H1 (cell line): ENCODE results near the gene SGMS1. TPM values are rescaled to one million over a fixed set of nuclear protein-coding genes. Genes with fewer than 3 reads are reported as not detected.
A peak's percentile ranks its signal among the peaks of the same experiment; 100 is the strongest.
"Not testable (repeated sequence)": the region's sequence is repeated elsewhere in the genome, so short reads cannot be mapped to it uniquely, and the experiment has no call there.

Experiments used
- CTCF ChIA-PET: fragments of 300-600 bp; sonication (Branson Sonifier 250); formaldehyde crosslinking; loops from one replicate; lab custom pipeline; 2021; ENCODE audit not compliant: partially characterized antibody; lab: Charles Lee
- POLR2A ChIA-PET: fragments of 300-600 bp; sonication (Branson Sonifier 250); formaldehyde crosslinking; loops from one replicate; lab custom pipeline; 2021; ENCODE audit warnings: inconsistent platforms; ENCODE audit not compliant: partially characterized antibody; lab: Charles Lee
- DNase-seq, 2 experiments: peaks; one replicate each; pipeline versions ENCODE4 v3.0.0 to v3.0.0-alpha.2; 2010 to 2022; ENCODE audit warnings: low spot score in 2 of 2, low read depth in 1 of 2, mixed read lengths in 1 of 2
- FAIRE-seq: peaks from 2 replicates; lab custom pipeline; 2011; peaks lifted over from hg19 to GRCh38; lab: Jason Lieb, UNC
- H2AFZ ChIP-seq: 2 replicates; pipeline ENCODE4 v1.8.1; 2012; ENCODE audit warnings: low read length, inconsistent platforms
- H2AK5ac ChIP-seq: 2 replicates; pipeline ENCODE4 v1.6.1; 2013; ENCODE audit warnings: low read depth, low read length
- H2BK120ac ChIP-seq: replicated peaks from 2 replicates; pipeline ENCODE3; 2013; ENCODE audit warnings: low read depth, low read length, inconsistent platforms
- H2BK12ac ChIP-seq: 2 replicates; pipeline ENCODE4 v1.6.1; 2013; ENCODE audit warnings: low read depth, low read length
- H2BK15ac ChIP-seq: 2 replicates; pipeline ENCODE4 v1.6.1; 2013; ENCODE audit warnings: low read length
- H2BK20ac ChIP-seq: 2 replicates; pipeline ENCODE4 v1.6.1; 2013; ENCODE audit warnings: low read length
- H2BK5ac ChIP-seq: 2 replicates; pipeline ENCODE4 v1.6.1; 2013; ENCODE audit warnings: low read depth, low read length
- H3K14ac ChIP-seq: 2 replicates; pipeline ENCODE4 v1.6.1; 2013; ENCODE audit warnings: inconsistent platforms; ENCODE audit not compliant: insufficient read length
- H3K18ac ChIP-seq: 2 replicates; pipeline ENCODE4 v1.6.1; 2013; ENCODE audit warnings: low read length; ENCODE audit errors: extremely low read depth
- H3K23ac ChIP-seq: 2 replicates; pipeline ENCODE4 v1.6.1; 2013; ENCODE audit warnings: inconsistent platforms; ENCODE audit not compliant: insufficient read length
- H3K23me2 ChIP-seq: 2 replicates; pipeline ENCODE4 v1.6.1; 2013; ENCODE audit warnings: low read depth, low read length
- H3K27ac ChIP-seq: 2 replicates; pipeline ENCODE4 v1.6.1; 2011; ENCODE audit warnings: low read depth, low read length, inconsistent platforms
- H3K27me3 ChIP-seq, 4 experiments: replicated peaks in 1 of 4; 1 replicate in 1 of 4; 2 replicates in 3 of 4; pipeline versions ENCODE4 v1.6.1 to v1.8.1; 2011 to 2013; ENCODE audit warnings: low read length in 3 of 4, mild to moderate bottlenecking in 3 of 4, inconsistent platforms in 2 of 4, mixed read lengths in 2 of 4, moderate library complexity in 1 of 4; ENCODE audit not compliant: control insufficient read depth in 3 of 4, insufficient read depth in 3 of 4; ENCODE audit errors: extremely low read depth in 1 of 4
- H3K36me3 ChIP-seq, 4 experiments: 2 replicates each; pipeline versions ENCODE4 v1.6.1 to v1.8.1; 2011 to 2013; ENCODE audit warnings: mild to moderate bottlenecking in 4 of 4, low read length in 3 of 4, moderate library complexity in 2 of 4, control low read depth in 1 of 4, inconsistent platforms in 1 of 4; ENCODE audit not compliant: insufficient read depth in 4 of 4, control insufficient read depth in 2 of 4
- H3K4ac ChIP-seq: replicated peaks from 2 replicates; pipeline ENCODE3; 2013; ENCODE audit warnings: low read length, low read depth, mixed read lengths, inconsistent platforms; ENCODE audit not compliant: insufficient read length
- H3K4me1 ChIP-seq, 4 experiments: replicated peaks in 1 of 4; 1 replicate in 1 of 4; 2 replicates in 3 of 4; pipeline versions ENCODE4 v1.6.1 to v1.8.1; 2011 to 2013; ENCODE audit warnings: low read length in 3 of 4, inconsistent platforms in 2 of 4, mixed read lengths in 1 of 4; ENCODE audit not compliant: insufficient read depth in 4 of 4, control insufficient read depth in 3 of 4
- H3K4me2 ChIP-seq, 2 experiments: 2 replicates each; pipeline versions ENCODE4 v1.6.1 to v1.8.1; 2011 to 2013; ENCODE audit warnings: low read depth in 2 of 2, low read length in 2 of 2, control low read depth in 1 of 2, inconsistent platforms in 1 of 2, mild to moderate bottlenecking in 1 of 2; ENCODE audit not compliant: insufficient read depth in 1 of 2
- H3K4me3 ChIP-seq, 4 experiments: fragments of 200-600, 300-600 bp in 1 of 4; sonication (generic), shearing (Covaris generic), sonication (Bioruptor Twin) in 1 of 4; 2 replicates each; pipeline versions ENCODE4 v1.5.1 to v1.8.1; 2011 to 2016; ENCODE audit warnings: low read length in 4 of 4, low read depth in 3 of 4, control low read depth in 2 of 4, inconsistent platforms in 2 of 4, mild to moderate bottlenecking in 2 of 4, mixed read lengths in 1 of 4, moderate library complexity in 1 of 4; ENCODE audit not compliant: insufficient read depth in 2 of 4; ENCODE audit errors: extremely low read depth in 1 of 4
- H3K56ac ChIP-seq: replicated peaks from 2 replicates; pipeline ENCODE3; 2013; ENCODE audit warnings: low read depth, mild to moderate bottlenecking, mixed read lengths, low read length, inconsistent platforms; ENCODE audit not compliant: insufficient read length
- H3K79me1 ChIP-seq: 2 replicates; pipeline ENCODE4 v1.6.1; 2013; ENCODE audit warnings: low read depth, low read length, control low read depth
- H3K79me2 ChIP-seq, 2 experiments: 2 replicates each; pipeline versions ENCODE4 v1.6.1 to v1.8.1; 2012 to 2013; ENCODE audit warnings: low read length in 2 of 2, mild to moderate bottlenecking in 2 of 2, inconsistent platforms in 1 of 2; ENCODE audit not compliant: insufficient read depth in 2 of 2, control insufficient read depth in 1 of 2
- H3K9ac ChIP-seq, 4 experiments: replicated peaks in 1 of 4; 1 replicate in 1 of 4; 2 replicates in 3 of 4; pipeline versions ENCODE4 v1.6.1 to v1.8.1; 2011 to 2013; ENCODE audit warnings: low read depth in 3 of 4, low read length in 3 of 4, control low read depth in 2 of 4, mild to moderate bottlenecking in 2 of 4, moderate library complexity in 2 of 4, inconsistent platforms in 1 of 4; ENCODE audit errors: extremely low read depth in 1 of 4
- H3K9me3 ChIP-seq, 2 experiments: 2 replicates each; pipeline versions ENCODE4 v1.6.1 to v1.8.1; 2012 to 2013; ENCODE audit warnings: mild to moderate bottlenecking in 2 of 2, moderate library complexity in 2 of 2, control low read depth in 1 of 2, inconsistent platforms in 1 of 2, low read depth in 1 of 2, low read length in 1 of 2, mixed read lengths in 1 of 2; ENCODE audit not compliant: insufficient read depth in 2 of 2
- H4K20me1 ChIP-seq, 2 experiments: replicated peaks in 1 of 2; 2 replicates each; pipeline versions ENCODE3 to v1.8.1; 2011 to 2013; ENCODE audit warnings: inconsistent platforms in 2 of 2, low read length in 2 of 2, mild to moderate bottlenecking in 1 of 2; ENCODE audit not compliant: insufficient read depth in 2 of 2, control insufficient read depth in 1 of 2
- H4K5ac ChIP-seq: 2 replicates; pipeline ENCODE4 v1.6.1; 2013; ENCODE audit warnings: low read length, low read depth, mixed read lengths, inconsistent platforms; ENCODE audit not compliant: insufficient read length
- H4K8ac ChIP-seq: 2 replicates; pipeline ENCODE4 v1.8.0; 2013; ENCODE audit warnings: mild to moderate bottlenecking, moderate library complexity, low read length, inconsistent platforms; ENCODE audit not compliant: insufficient read depth; ENCODE audit errors: extremely low read depth
- H4K91ac ChIP-seq: replicated peaks from 2 replicates; pipeline ENCODE3; 2013; ENCODE audit warnings: low read length, mixed read lengths, inconsistent platforms; ENCODE audit not compliant: insufficient read length
- WGBS, 2 experiments: shearing (Covaris generic) in 1 of 2; methylation state at CpG; one replicate each; pipeline versions ENCODE4 v1.1.6 to v1.1.7; 2013 to 2015; ENCODE audit warnings: low lambda C conversion rate in 2 of 2, mixed read lengths in 2 of 2, inconsistent platforms in 1 of 2, low coverage in 1 of 2, missing lambda C conversion rate in 1 of 2; ENCODE audit not compliant: insufficient replicate concordance in 2 of 2, insufficient coverage in 1 of 2, insufficient read length in 1 of 2; ENCODE audit errors: extremely low coverage in 1 of 2, missing lambda C conversion rate in 1 of 2; 5-methylcytosine and 5-hydroxymethylcytosine counted together
- polyA plus RNA-seq, 7 experiments: library from polyadenylated mRNA; depleted of rRNA in 3 of 7; stranded (reverse) in 5 of 7; unstranded in 2 of 7; fragments of >200 nt in 5 of 7; fragments of 200-250 nt in 2 of 7; gene quantifications; 1 replicate in 5 of 7; 2 replicates in 1 of 7; 4 replicates in 1 of 7; pipeline versions ENCODE4 v1.2.1 to v1.2.3, GENCODE V29; 2011 to 2013; ENCODE audit warnings: missing spikeins in 2 of 7, mixed read lengths in 2 of 7
- total RNA-seq: library from RNA; stranded (reverse); fragmentation: NEBNext Ultra II Directional; extraction: Animal tissue kit (Norgen Biotek cat#: 25700); gene quantifications from 2 replicates; pipeline ENCODE4 v1.2.1, GENCODE V29; 2021

Gene SGMS1
- total and polyA plus RNA-seq, 2 of the 8 experiments (the other 6 are each of a cell fraction or from before 2014, with no cell fraction given), result 6.0 to 15.6 TPM

GRCh38 chr10:50667353-50667752 is 43.6 kb upstream of the SGMS1 start:
- H3K27me3 ChIP-seq, H3K79me2 ChIP-seq, H3K36me3 ChIP-seq, H3K4me2 ChIP-seq, H2BK15ac ChIP-seq, H3K4me1 ChIP-seq, H3K4me3 ChIP-seq, H3K9ac ChIP-seq, H3K18ac ChIP-seq, H3K9me3 ChIP-seq, H2BK5ac ChIP-seq, FAIRE-seq, H4K8ac ChIP-seq, H4K20me1 ChIP-seq, H2AK5ac ChIP-seq, H2BK12ac ChIP-seq, H3K23me2 ChIP-seq, H3K14ac ChIP-seq, H4K91ac ChIP-seq, H3K56ac ChIP-seq, H2AFZ ChIP-seq, H2BK20ac ChIP-seq, H3K27ac ChIP-seq, POLR2A ChIA-PET, H3K4ac ChIP-seq, H4K5ac ChIP-seq, H3K23ac ChIP-seq, H2BK120ac ChIP-seq, H3K79me1 ChIP-seq: not testable (repeated sequence)
- peak in 1 of 2 experiments; percentile 39 for DNase-seq
- WGBS, 2 experiments, result 96% methylated on average over 1 of the region's 1 CpG; no CpG with 5 or more reads in 1 of the 2 experiments
- CTCF ChIA-PET, result interaction anchor here (1.0 kb wide), 1 partner anchor 9 kb away, joined by 3 read pairs; no protein-coding TSS in a partner anchor

- H3K4me2 ChIP-seq, H3K23ac ChIP-seq, POLR2A ChIA-PET, H4K5ac ChIP-seq, H2AK5ac ChIP-seq, H2BK5ac ChIP-seq, H3K4me3 ChIP-seq, FAIRE-seq, H3K79me2 ChIP-seq, H4K91ac ChIP-seq, H3K18ac ChIP-seq, H2BK120ac ChIP-seq, H3K27ac ChIP-seq, H3K27me3 ChIP-seq, H2AFZ ChIP-seq, H4K8ac ChIP-seq, H4K20me1 ChIP-seq, H3K9me3 ChIP-seq, H3K9ac ChIP-seq, CTCF ChIA-PET, H2BK15ac ChIP-seq, H3K79me1 ChIP-seq, H3K4me1 ChIP-seq, H2BK12ac ChIP-seq, DNase-seq, H3K14ac ChIP-seq, H3K4ac ChIP-seq, H2BK20ac ChIP-seq, H3K23me2 ChIP-seq, H3K36me3 ChIP-seq, H3K56ac ChIP-seq: not testable (repeated sequence)
- WGBS, 2 experiments, result 92% methylated on average over 5 of the region's 5 CpGs; no CpG with 5 or more reads in 1 of the 2 experiments
Measured at GRCh38 chr10:50662420-50662819, 38.7 kb upstream of the SGMS1 start.
